Kidney (tissue), 14 donors: ENCODE data around the gene IGSF8. TPM values are rescaled to one million over a fixed set of nuclear protein-coding genes. Genes with fewer than 3 reads are reported as not detected.

Source experiments
- DNase-seq, 5 donors: peaks; one replicate each; pipeline ENCODE4 v3.0.0-alpha.2; 2013 to 2020
- FAIRE-seq: peaks from 2 replicates; lab custom pipeline; 2012; peaks lifted over from hg19 to GRCh38; lab: Jason Lieb, UNC
- H3K27ac ChIP-seq, 2 donors: one replicate each; pipeline ENCODE4 v1.7.0; 2013; ENCODE audit warnings: low read depth in 2 of 2, low read length in 2 of 2, inconsistent platforms in 1 of 2
- H3K27me3 ChIP-seq: one replicate; pipeline ENCODE4 v1.7.1; 2013; ENCODE audit warnings: low read length, inconsistent platforms; ENCODE audit not compliant: control insufficient read depth, insufficient read depth
- H3K36me3 ChIP-seq, 3 donors: one replicate each; pipeline versions ENCODE4 v1.7.0 to v1.7.1; 2013; ENCODE audit warnings: low read length in 3 of 3, control low read depth in 1 of 3, inconsistent platforms in 1 of 3; ENCODE audit not compliant: insufficient read depth in 3 of 3, control insufficient read depth in 2 of 3
- H3K4me1 ChIP-seq, 3 donors: one replicate each; pipeline versions ENCODE4 v1.7.0 to v1.7.1; 2013; ENCODE audit warnings: low read length in 3 of 3, inconsistent platforms in 1 of 3, low read depth in 1 of 3; ENCODE audit not compliant: control insufficient read depth in 2 of 3, insufficient read depth in 2 of 3
- H3K4me3 ChIP-seq, 3 donors: one replicate each; pipeline versions ENCODE4 v1.7.0 to v1.8.1; 2013; ENCODE audit warnings: low read length in 3 of 3, control low read depth in 1 of 3, inconsistent platforms in 1 of 3
- H3K9ac ChIP-seq, 3 donors: one replicate each; pipeline versions ENCODE4 v1.7.0 to v1.7.1; 2013; ENCODE audit warnings: low read length in 3 of 3, control low read depth in 1 of 3, inconsistent platforms in 1 of 3
- H3K9me3 ChIP-seq, 3 donors: one replicate each; pipeline versions ENCODE4 v1.7.0 to v1.7.1; 2013; ENCODE audit warnings: low read length in 3 of 3, control low read depth in 1 of 3, inconsistent platforms in 1 of 3; ENCODE audit not compliant: control insufficient read depth in 2 of 3, insufficient read depth in 1 of 3
- intact Hi-C: fragments of 100-400 bp; cut with DNase I; formaldehyde crosslinking; loops from one replicate; pipeline ENCODE4 v1.11.1; 2022
- polyA plus RNA-seq: library from polyadenylated mRNA; stranded (reverse); fragments of 350-450 nt; fragmentation: Illumina TruSeq; extraction: RNeasy Lipid Tissue Mini Kit (QIAGEN cat#74804); gene quantifications from one replicate; pipeline ENCODE4 v1.2.3, GENCODE V29; 2014; ENCODE audit warnings: low read depth, low replicate concordance; ENCODE audit not compliant: insufficient read depth
- total RNA-seq: library from RNA; stranded (reverse); fragmentation: NEBNext Ultra II Directional; extraction: Animal tissue kit (Norgen Biotek cat#: 25700); gene quantifications from one replicate; pipeline ENCODE4 v1.2.1, GENCODE V29; 2021
- TF ChIP-seq, protein P1 (sequence below): IDR thresholded peaks from 3 replicates; pipeline ENCODE4 v1.5.1; 2012; ENCODE audit warnings: mild to moderate bottlenecking, moderate library complexity, borderline replicate concordance; ENCODE audit not compliant: insufficient read depth; ENCODE audit errors: extremely low read depth
- donor health status: control.
- donor health status: control.
- donor health status: control.
- donor health status: control.
- donor health status: control.
- donor health status: DM: yes; HTN: yes; CAD: no.
- donor health status: Normal renal cell carcinoma (clear cell type).

The IGSF8 gene
- total and polyA plus RNA-seq, 2 donors from 2014 or later = 40.9 to 47.0 TPM

GRCh38 chr1:160107512-160107911, 9.1 kb upstream of the IGSF8 start:
- no peaks in the 10 kb centered on the region for H3K9me3 ChIP-seq
- no peaks in the 10 kb centered on the region for H3K4me1 ChIP-seq
- no peak overlapping the region for H3K27ac ChIP-seq
- FAIRE-seq (no peak), DNase-seq (no peak)
- no peaks in the 10 kb centered on the region for H3K27me3 ChIP-seq
- TF ChIP-seq, protein P1, sequence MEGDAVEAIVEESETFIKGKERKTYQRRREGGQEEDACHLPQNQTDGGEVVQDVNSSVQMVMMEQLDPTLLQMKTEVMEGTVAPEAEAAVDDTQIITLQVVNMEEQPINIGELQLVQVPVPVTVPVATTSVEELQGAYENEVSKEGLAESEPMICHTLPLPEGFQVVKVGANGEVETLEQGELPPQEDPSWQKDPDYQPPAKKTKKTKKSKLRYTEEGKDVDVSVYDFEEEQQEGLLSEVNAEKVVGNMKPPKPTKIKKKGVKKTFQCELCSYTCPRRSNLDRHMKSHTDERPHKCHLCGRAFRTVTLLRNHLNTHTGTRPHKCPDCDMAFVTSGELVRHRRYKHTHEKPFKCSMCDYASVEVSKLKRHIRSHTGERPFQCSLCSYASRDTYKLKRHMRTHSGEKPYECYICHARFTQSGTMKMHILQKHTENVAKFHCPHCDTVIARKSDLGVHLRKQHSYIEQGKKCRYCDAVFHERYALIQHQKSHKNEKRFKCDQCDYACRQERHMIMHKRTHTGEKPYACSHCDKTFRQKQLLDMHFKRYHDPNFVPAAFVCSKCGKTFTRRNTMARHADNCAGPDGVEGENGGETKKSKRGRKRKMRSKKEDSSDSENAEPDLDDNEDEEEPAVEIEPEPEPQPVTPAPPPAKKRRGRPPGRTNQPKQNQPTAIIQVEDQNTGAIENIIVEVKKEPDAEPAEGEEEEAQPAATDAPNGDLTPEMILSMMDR = no peak
- intact Hi-C loops = no loop called here
- no peaks in the 10 kb centered on the region for H3K36me3 ChIP-seq
- H3K9ac ChIP-seq = no peak overlapping the region
- H3K4me3 ChIP-seq = no peak overlapping the region

GRCh38 chr1:160105155-160105554, 6.7 kb upstream of the IGSF8 start:
- no peaks in the 10 kb centered on the region for H3K27me3 ChIP-seq
- H3K4me3 ChIP-seq = no peak overlapping the region
- FAIRE-seq (no peak), DNase-seq (no peak)
- H3K27ac ChIP-seq = no peak overlapping the region
- no peaks in the 10 kb centered on the region for H3K9me3 ChIP-seq
- intact Hi-C loops = no loop called here
- TF ChIP-seq, protein P1 = no peak
- H3K9ac ChIP-seq = no peak overlapping the region
- peaks cover 0 to 7% (median 5%) of the 10 kb centered on the region in 3 donors for H3K4me1 ChIP-seq
- H3K36me3 ChIP-seq = no peaks in the 10 kb centered on the region

DNA sequence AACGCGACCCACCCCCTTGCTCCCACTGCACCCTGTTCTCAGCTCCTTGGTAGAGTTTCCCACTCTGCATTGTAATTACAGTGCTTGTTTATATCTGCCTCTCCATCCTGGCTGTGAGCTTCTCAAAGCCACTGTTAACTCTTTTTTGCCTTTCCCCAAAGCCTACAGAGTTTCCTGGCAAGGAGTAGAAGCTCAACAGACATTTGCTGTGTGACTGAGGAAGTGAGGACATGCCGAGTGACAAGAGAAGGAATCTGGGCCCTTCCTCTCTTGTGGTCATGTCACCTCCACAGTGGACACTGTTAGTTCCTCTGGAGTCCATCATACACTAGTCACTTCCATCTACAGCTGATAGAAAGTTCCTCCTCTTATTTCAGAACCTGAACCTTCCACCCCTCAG, 6.1 kb upstream of the IGSF8 start:
- no peak overlapping the region for H3K27ac ChIP-seq
- TF ChIP-seq, protein P1 = no peak
- no peak for FAIRE-seq
- peaks cover 0 to 7% (median 5%) of the 10 kb centered on the region in 3 donors for H3K4me1 ChIP-seq
- H3K36me3 ChIP-seq = no peaks in the 10 kb centered on the region
- DNase-seq = no peak
- H3K4me3 ChIP-seq = no peak overlapping the region
- H3K9ac ChIP-seq = no peak overlapping the region
- H3K27me3 ChIP-seq = no peaks in the 10 kb centered on the region
- intact Hi-C loops = no loop called here
- H3K9me3 ChIP-seq = no peaks in the 10 kb centered on the region
